NCI-H2081 (cell line): ENCODE results near the gene KBTBD13.
"Not testable (repeated sequence)": the region's sequence is repeated elsewhere in the genome, so short reads cannot be mapped to it uniquely, and the experiment has no call there.

Experiments used
- DNase-seq, 2 experiments: peaks; one replicate each; lab custom pipeline; 2025; lab: John Stamatoyannopoulos, UW

The KBTBD13 gene

GRCh38 chr15:65069779-65070546 lies 6.6 kb upstream of the KBTBD13 start:
- no peak for DNase-seq

DNA sequence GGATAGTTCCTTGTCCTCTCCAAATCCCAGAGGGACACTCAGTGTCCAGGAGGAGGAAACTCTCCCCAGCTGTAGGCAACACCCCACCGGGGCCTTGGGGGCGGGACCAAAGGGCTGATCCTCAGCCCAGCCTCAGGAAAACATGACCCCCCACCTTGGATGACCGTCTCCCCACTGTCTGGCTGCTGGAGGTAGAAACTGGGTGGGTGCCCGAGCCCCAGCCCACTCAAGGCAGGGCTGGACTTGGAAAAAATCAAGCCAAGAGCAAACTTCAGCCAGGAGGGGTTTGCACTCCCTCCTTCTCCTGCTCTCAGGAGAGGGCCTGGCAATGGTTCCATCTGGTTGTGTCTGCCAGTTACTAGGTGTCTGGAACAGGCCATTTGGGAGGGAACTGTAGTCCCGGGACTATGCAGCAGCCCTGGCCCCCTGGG lies 5.2 kb upstream of the KBTBD13 start:
- DNase-seq = no peak

DNA sequence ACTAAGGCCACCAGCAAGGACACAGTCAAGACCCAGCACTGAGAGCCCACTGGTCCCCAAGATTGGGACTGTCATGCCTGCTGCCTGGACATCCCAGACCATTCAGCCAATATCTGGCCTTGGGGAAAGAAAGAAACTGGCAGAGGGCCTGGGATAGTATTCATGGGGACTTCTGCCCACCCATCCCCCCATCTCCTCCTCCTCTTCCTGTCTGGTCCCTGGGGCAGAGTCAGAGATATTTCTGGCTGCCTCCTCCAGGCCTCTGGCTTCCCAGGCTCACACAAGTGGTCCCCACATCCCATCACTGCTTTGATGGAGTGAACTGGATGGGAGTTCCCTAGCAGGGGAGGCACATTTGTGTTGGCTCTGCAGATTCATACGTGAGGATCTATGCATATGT lies 4.5 kb upstream of the KBTBD13 start:
- no peak for DNase-seq

DNA sequence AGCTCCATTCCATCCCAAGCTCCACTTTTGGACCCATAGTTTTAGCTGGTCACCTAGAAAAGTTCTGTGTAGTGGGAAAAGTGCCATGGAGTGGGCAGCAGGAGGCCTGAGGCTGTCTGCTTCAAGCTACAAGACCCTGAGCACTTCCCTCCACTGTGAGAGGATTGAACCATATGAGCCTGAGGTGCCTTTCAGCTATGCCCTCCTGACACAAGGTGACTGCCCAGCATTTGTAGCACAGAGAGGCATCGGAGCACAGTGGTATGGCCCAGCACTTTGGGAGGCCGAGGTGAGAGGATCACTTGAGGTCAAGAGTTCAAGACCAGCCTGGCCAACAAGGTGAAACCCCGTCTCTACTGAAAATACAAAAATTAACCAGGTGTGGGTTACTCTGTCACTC lies 3.9 kb upstream of the KBTBD13 start:
- no peak for DNase-seq

DNA sequence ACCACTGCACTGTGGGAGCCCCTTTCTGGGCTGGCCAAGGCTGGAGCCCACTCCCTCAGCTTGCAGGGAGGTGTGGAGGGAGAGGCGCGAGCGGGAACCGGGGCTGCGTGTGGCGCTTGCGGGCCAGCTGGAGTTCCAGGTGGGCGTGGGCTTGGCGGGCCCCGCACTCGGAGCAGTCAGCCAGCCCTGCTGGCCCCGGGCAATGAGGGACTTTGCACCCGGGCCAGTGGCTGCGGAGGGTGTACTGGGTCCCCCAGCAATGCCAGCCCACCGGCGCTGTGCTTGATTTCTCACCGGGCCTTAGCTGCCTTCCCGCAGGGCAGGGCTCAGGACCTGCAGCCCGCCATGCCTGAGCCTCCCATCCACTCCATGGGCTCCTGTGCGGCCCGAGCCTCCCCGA lies 1.6 kb upstream of the KBTBD13 start:
- DNase-seq = not testable (repeated sequence)

- DNase-seq = not testable (repeated sequence)
Measured at GRCh38 chr15:65075607-65076395, 745 bp upstream of the KBTBD13 start.

DNA sequence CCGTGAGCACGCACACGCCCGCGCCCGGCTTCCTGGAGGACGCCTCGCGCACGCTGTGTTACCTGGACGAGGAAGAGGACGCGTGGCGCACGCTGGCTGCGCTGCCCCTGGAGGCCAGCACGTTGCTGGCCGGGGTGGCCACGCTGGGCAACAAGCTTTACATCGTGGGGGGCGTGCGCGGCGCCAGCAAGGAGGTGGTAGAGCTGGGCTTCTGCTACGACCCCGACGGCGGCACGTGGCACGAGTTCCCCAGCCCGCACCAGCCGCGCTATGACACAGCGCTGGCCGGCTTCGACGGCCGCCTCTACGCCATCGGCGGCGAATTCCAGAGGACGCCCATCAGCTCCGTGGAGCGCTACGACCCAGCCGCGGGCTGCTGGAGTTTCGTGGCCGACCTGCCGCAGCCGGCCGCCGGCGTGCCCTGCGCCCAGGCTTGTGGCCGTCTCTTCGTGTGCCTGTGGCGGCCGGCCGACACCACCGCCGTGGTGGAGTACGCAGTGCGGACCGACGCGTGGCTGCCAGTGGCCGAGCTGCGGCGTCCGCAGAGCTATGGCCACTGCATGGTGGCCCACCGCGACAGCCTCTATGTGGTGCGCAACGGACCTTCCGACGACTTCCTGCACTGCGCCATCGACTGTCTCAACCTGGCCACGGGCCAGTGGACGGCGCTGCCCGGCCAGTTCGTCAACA lies 890 bp downstream of the KBTBD13 start:
- DNase-seq = no peak

- DNase-seq = no peak
Measured at GRCh38 chr15:65077981-65078352, 1.4 kb downstream of the KBTBD13 start.

DNA sequence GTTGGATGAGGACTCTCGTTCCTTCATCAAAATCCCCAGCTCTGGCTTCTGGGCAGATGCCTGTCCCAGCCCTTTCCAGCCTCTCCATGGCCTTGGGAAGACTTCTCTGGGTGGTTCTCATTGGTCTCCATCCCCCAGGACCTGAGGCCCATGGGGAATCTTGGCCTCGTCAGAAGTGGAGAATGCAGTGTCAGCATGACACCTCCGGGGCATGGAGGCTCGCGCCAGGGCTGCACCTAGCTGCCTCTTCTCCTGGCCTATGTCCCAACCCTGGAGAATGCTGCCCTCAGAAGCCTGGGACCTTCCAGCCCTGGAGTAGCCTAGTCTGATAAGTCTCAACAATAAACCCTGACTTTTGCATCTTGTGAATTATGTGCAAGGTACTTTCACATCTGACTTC lies 3.0 kb downstream of the KBTBD13 start:
- no peak for DNase-seq

GRCh38 chr15:65081270-65081669 lies 4.7 kb downstream of the KBTBD13 start:
- no peak for DNase-seq

DNA sequence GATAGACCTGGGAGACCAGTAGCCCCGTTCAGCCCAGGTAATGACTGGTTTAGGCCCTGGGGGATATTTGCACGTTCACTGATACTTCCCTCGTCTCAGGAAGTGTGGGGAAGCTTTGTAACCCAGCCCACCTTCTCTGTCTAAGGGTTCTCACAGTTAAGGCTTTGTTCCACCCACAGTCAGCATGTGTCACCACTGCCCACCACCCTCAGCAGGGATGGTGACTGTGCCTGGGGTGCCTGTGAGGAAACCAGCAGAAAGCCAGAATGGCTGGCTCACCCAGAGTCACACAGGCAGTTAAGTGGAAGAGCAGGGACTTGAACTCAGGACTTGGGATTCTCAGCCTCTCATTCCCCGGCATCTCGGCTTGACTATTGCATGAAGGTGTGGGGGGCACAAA lies 5.2 kb downstream of the KBTBD13 start:
- no peak for DNase-seq

- no peak for DNase-seq
Measured at GRCh38 chr15:65082303-65082953, 5.9 kb downstream of the KBTBD13 start.

GRCh38 chr15:65083262-65083701 lies 6.7 kb downstream of the KBTBD13 start:
- no peak for DNase-seq

DNA sequence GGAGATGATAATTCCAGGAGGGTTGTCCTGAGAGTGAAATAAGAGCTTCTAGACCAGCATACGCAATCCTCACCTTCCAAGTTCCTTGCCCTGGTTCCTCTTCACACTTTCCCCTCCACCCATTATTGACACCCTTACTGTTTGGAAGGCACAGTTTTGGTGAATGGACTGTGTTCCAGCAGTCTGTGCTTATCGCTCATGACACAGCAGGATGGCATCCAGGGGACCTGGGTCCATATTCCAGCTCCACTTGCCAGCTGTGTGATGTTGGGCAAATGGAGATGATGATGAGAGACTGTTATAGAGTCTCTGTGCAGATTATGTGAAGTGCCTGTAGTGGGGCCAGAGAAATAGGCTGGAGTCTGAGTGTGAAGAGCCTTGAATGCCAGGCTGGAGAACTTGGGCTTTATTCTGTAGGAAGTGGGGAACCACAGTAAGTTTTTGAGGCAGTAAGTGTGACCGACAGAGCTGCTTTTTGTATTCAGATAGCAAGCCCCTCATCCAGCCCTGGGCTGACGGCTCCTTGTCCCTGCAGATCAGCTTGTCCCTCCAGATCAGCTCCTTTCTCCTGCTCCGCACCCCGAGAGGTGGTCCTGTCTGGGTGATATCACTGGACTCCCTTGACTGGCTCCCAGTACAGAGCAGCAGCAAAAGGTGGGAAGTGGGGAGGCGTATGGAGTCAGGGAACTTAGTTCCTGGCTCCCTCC lies 8.1 kb downstream of the KBTBD13 start:
- DNase-seq = no peak

DNA sequence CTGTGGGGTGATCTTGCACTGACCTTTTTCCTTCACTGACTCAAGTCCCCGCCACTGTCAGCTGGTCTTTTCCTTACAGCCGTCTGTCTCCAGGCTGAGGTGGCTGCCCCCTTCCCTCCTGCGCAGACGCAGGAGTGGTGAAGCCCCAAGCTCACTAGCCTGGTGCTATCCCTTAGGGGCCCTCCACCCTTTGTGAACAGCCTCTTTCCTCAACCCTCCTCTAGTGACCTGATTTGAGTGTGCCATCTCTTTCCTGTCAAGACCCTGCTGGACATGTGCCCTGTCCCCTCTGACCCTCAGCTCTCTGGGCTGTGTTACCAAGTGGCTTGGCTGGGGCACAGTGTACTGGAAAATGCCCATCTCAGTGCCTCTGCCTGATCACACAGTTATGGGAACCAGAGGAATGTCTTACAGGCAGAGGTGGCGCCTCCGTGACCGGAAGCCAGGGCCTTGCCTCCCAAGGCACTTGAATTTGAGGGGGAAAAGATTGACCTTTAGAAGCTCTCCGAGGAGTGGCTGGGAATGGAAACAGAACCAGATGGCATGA lies 8.7 kb downstream of the KBTBD13 start:
- DNase-seq = no peak

DNA sequence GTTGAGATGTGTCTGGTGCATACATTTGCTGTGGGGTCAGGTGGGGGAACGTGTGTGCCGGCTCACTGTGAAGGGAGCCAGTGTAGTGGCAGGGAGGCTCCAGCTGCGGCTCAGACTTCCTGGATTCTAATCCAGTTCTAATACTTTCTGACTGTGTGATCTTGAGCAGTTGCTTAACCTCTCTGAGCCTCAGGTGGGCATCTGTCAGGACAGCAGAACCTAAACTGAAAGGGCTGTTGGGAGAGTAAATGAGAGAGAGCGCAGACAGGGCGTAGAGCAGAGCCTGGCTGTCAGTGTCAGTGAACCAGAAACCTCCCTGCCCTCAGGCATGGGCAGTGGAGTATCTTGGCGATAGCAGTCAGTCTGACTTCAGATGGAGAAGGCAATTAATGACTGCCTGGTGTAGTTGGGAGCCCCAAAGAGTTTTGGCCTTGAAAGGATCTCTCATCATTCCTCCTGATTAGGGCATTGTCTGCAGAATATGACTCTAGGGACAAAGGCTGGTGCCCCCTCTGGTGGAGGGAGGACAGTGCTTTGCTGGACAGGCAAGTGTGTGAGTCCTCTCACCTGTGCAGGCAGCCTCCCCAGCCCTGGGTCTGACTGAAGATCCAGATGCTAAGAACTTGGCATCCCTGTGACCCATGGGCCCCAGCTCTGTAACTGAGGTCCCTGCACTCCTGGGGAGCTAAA lies 9.6 kb downstream of the KBTBD13 start:
- no peak for DNase-seq

- no peak for DNase-seq
Measured at GRCh38 chr15:65086680-65087111, 10.2 kb downstream of the KBTBD13 start.

GRCh38 chr15:65087411-65087810 lies 10.9 kb downstream of the KBTBD13 start:
- no peak for DNase-seq

DNA sequence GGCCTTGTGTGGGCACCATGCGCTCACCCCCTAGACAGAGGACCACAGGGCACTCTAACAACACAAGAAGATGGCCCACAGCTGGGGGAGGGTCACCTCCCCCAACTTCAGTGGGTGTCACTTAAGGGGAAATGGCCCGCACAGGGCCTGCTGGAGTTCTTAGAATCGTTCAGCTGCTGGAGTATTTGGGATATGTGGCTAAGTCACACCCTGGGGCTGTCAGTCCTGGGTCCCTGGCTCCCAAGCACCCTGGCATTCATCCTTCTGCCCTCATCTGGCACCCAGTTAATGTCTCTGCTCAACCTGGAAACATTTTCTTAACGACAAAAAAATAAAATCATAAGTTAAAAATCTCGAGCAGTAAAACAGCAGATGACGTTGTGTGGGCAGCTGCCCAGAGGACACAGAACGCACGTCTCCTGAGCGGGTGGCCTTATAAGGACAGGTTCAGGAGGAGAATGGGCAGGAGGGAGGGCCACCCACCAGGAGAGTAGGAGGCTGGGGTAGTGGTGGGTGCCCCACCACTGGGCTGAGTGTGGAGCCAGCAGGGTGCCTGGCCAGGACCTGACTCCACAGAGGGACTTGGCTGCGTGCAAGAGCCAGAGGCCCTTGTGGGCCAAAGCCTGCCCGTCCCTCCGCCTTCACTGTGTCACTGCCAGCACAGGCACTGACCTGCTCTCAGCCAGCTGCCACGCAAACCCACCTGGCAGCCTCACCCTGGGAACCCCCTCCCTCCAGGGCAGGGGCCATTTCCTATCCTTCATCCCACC lies 11.5 kb downstream of the KBTBD13 start:
- DNase-seq = no peak

GRCh38 chr15:65088643-65089021 lies 12.1 kb downstream of the KBTBD13 start:
- no peak for DNase-seq
